DND-41 (cell line): Measurements from ENCODE around the gene GLT6D1.

Experiments
- ATAC-seq: fragments of 200-7000 bp; cut with Tn5 transposase; 3 replicates; pipeline ENCODE4 v1.9.1; 2021; ENCODE audit warnings: low read depth; ENCODE audit not compliant: insufficient read depth
- DNase-seq: peaks from one replicate; pipeline ENCODE4 v3.0.0-alpha.2; 2020
- H2AFZ ChIP-seq: 2 replicates; pipeline ENCODE4 v1.6.0; 2012; ENCODE audit warnings: low read depth, low read length
- H3K27ac ChIP-seq: 2 replicates; pipeline ENCODE4 v1.5.1; 2012; ENCODE audit warnings: low read length, inconsistent platforms
- H3K27me3 ChIP-seq: fragments of 200-600 bp; sonication (generic); 2 replicates; pipeline ENCODE4 v1.6.0; 2012; ENCODE audit warnings: low read length, mild to moderate bottlenecking, inconsistent platforms; ENCODE audit not compliant: insufficient read depth, poor library complexity
- H3K36me3 ChIP-seq: 2 replicates; pipeline ENCODE4 v1.5.1; 2012; ENCODE audit warnings: low read length, inconsistent platforms; ENCODE audit not compliant: insufficient read depth
- H3K4me1 ChIP-seq: 2 replicates; pipeline ENCODE4 v1.5.1; 2012; ENCODE audit warnings: mild to moderate bottlenecking, low read length; ENCODE audit not compliant: insufficient read depth
- H3K4me2 ChIP-seq: 2 replicates; pipeline ENCODE4 v1.6.0; 2012; ENCODE audit warnings: mild to moderate bottlenecking, moderate library complexity, low read length, inconsistent platforms; ENCODE audit not compliant: insufficient read depth
- H3K4me3 ChIP-seq, 2 experiments: fragments of 200-600 bp in 1 of 2; shearing (Covaris generic) in 1 of 2; 2 replicates each; pipeline ENCODE4 v1.5.1; 2012 to 2016; ENCODE audit warnings: inconsistent platforms in 2 of 2, low read length in 2 of 2, mild to moderate bottlenecking in 2 of 2, low read depth in 1 of 2, moderate library complexity in 1 of 2
- H3K79me2 ChIP-seq: 2 replicates; pipeline ENCODE4 v1.6.0; 2012; ENCODE audit warnings: low read length, inconsistent platforms; ENCODE audit not compliant: insufficient read depth
- H3K9ac ChIP-seq: 2 replicates; pipeline ENCODE4 v1.6.0; 2012; ENCODE audit warnings: low read depth, mild to moderate bottlenecking, inconsistent platforms, low read length, moderate library complexity
- H3K9me3 ChIP-seq: 2 replicates; pipeline ENCODE4 v1.5.1; 2012; ENCODE audit warnings: low read length, moderate library complexity, mild to moderate bottlenecking, inconsistent platforms; ENCODE audit not compliant: insufficient read depth, severe bottlenecking
- H4K20me1 ChIP-seq: 2 replicates; pipeline ENCODE4 v1.6.0; 2012; ENCODE audit warnings: low read length; ENCODE audit not compliant: insufficient read depth
- EZH2 ChIP-seq: IDR thresholded peaks from 3 replicates; pipeline ENCODE4 v1.6.1; 2012; ENCODE audit warnings: borderline replicate concordance, low read depth, mild to moderate bottlenecking, moderate library complexity, low read length, inconsistent platforms; ENCODE audit not compliant: severe bottlenecking
- TF ChIP-seq, protein P1 (sequence below): IDR thresholded peaks from 2 replicates; pipeline ENCODE4 v1.5.1; 2012; ENCODE audit warnings: borderline replicate concordance, low read length, moderate library complexity, mild to moderate bottlenecking; ENCODE audit not compliant: poor library complexity, severe bottlenecking; ENCODE audit errors: extremely low read depth

Gene GLT6D1

DNA sequence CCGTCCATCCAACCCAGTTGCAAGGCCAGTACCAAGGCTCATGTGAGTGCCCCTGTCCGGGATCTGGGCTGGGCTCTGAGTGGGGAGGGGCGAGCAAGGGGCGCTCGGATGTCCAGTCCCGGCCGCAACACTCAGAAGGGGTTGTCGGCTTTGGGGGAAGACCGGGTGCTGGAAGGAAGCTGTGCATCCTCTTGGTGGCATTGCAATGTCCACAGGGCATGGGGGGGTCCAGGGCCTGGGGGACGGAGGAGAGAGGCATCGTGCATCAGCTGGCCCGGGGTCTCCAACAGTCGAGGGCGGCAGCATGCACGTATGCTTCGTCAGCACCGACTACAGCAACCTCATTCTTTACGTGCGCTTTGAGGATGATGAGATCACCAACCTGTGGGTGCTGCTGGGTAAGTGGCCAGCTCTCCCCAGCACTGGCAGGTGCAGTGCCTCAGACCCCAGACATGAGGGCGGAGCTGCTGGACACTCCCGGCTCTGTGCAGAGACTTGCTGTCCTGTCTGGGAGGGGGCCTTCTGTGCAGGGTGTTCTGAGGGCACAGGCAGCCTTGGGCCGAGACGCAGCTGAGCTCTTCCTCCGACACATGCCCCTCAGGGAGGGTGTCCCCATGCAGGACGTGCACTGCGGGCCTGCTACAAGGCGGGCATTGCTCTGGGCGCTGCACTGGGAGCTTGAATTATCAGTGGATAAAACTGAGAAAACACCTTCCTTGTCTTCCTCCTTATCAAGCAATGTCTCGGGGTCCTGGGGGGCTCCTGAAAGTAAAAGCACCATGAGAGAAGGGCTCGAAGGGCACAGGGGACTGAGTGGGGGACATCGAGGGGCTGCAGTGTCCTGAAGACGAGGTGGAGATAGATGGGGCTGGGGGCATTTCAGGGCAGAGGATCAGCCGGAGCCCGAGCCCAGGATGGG, 22.5 kb downstream of the GLT6D1 start:
- Histone ChIP-seq H3K4me1 (no peaks in the 10 kb centered on the region), H3K4me2 (no peak overlapping the region), H3K4me3 (no peak overlapping the region), H3K27ac (no peak overlapping the region), H3K9me3 (no peaks in the 10 kb centered on the region), H2AFZ (no peak overlapping the region), H4K20me1 (no peaks in the 10 kb centered on the region), H3K36me3 (no peaks in the 10 kb centered on the region), H3K9ac (no peak overlapping the region), H3K79me2 (no peaks in the 10 kb centered on the region), H3K27me3 (no peaks in the 10 kb centered on the region)
- DNase-seq, result no peak
- TF ChIP-seq, protein P1, sequence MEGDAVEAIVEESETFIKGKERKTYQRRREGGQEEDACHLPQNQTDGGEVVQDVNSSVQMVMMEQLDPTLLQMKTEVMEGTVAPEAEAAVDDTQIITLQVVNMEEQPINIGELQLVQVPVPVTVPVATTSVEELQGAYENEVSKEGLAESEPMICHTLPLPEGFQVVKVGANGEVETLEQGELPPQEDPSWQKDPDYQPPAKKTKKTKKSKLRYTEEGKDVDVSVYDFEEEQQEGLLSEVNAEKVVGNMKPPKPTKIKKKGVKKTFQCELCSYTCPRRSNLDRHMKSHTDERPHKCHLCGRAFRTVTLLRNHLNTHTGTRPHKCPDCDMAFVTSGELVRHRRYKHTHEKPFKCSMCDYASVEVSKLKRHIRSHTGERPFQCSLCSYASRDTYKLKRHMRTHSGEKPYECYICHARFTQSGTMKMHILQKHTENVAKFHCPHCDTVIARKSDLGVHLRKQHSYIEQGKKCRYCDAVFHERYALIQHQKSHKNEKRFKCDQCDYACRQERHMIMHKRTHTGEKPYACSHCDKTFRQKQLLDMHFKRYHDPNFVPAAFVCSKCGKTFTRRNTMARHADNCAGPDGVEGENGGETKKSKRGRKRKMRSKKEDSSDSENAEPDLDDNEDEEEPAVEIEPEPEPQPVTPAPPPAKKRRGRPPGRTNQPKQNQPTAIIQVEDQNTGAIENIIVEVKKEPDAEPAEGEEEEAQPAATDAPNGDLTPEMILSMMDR, result no peak
- no peak for TF ChIP-seq EZH2
- ATAC-seq, result no peak

DNA sequence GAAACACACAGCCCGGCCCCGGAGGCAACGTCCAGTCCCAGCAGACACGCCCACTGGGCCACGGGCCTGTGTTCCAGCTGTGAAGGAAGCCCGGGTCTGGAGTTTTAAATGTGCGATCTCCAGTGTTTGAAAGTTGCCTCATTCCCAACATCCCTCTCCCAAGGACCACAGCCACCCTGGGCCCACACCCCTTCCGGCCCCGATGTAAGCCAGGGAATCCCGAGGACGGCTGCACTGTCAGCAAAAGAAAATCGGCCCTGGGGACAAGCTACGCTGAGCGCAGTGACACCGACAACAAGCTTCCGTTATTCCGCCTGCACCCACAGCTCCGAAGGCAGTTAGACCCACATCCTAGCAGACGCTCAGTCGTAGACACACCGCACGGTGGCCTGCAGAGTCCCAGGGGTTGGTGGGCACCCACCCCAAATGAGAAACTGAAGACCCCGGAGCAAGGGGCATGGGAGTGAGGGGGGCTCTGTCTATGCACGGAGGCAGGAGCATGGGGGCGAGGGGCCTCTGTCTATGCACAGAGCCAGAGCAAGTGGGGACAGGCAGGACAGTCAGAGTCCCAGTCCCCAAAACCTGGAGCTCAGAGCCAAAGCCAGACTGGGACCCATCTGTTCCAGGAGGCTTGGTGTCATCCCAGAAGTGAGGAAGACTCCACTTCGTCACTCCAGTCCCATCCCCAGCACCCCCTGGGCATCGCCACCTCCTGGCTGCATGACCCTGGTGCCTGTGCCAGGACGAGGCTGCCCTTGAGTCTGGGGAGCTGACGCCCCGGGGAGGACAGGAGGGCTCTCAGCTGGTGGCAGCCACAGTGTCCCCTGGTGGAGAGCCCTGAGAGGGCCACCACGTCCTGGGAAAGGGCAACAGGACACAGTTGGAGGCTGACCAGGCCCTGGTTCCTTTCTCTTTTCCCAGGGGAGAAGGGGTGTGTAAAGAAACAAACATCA, 23.4 kb downstream of the GLT6D1 start:
- no peak overlapping the region for H2AFZ ChIP-seq
- no peak overlapping the region for H3K4me2 ChIP-seq
- DNase-seq (no peak), ATAC-seq (no peak)
- no peaks in the 10 kb centered on the region for H3K4me1 ChIP-seq
- no peaks in the 10 kb centered on the region for H3K27me3 ChIP-seq
- no peaks in the 10 kb centered on the region for H4K20me1 ChIP-seq
- TF ChIP-seq, protein P1, result no peak
- TF ChIP-seq EZH2, result no peak
- no peak overlapping the region for H3K9ac ChIP-seq
- no peak overlapping the region for H3K4me3 ChIP-seq
- no peak overlapping the region for H3K27ac ChIP-seq
- no peaks in the 10 kb centered on the region for H3K36me3 ChIP-seq
- H3K79me2 ChIP-seq, result no peaks in the 10 kb centered on the region
- no peaks in the 10 kb centered on the region for H3K9me3 ChIP-seq

DNA sequence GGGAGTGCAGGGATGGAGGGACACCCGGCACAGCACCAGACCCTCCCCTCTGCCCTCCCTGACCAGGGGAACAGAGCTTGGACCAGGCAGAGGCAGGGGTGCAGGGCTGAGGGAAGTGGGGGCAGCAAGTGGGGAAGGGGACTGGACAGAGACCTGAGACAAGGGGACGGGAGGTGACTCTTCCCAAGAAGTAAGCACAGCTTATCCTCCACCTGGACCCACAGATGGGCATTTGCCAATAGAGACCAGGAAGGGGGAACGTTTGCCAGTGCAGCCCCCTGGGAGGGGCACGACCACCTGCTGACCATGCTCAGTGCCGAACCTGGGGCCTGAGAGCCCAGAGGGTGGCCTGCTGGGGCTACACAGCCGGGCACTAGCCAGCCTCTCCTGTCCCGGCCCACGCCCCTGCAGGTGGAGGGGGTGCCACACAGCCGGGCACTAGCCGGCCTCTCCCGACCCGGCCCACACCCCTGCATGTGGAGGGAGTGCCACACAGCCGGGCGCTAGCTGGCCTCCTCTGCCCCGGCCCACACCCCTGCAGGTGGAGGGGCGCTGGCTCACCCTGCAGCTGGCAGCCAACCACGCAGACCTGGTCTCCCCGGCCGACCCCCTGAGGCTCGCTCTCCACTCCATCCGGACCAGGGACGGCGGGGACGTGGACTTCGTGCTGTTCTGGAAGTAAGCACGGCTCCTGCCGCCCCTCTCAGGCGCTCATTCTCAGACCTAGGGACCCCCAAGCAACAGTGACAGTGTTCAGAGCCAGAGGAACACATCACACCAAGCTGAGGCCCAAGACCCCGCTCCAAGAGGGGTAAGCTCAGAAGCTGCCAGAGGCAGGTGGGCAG, 24.3 kb downstream of the GLT6D1 start:
- Histone ChIP-seq H2AFZ (no peak overlapping the region), H3K4me1 (no peaks in the 10 kb centered on the region), H3K4me3 (no peak overlapping the region), H3K4me2 (no peak overlapping the region), H4K20me1 (no peaks in the 10 kb centered on the region), H3K9me3 (no peaks in the 10 kb centered on the region), H3K27me3 (no peaks in the 10 kb centered on the region), H3K36me3 (no peaks in the 10 kb centered on the region), H3K9ac (no peak overlapping the region), H3K27ac (no peak overlapping the region), H3K79me2 (no peaks in the 10 kb centered on the region)
- TF ChIP-seq, protein P1, result no peak
- no peak for TF ChIP-seq EZH2
- ATAC-seq, result no peak
- no peak for DNase-seq
